OCI-LY1 (cell line): ENCODE data around the gene YKT6.
"Not testable (repeated sequence)": the region's sequence is repeated elsewhere in the genome, so short reads cannot be mapped to it uniquely, and the experiment has no call there.

Source experiments
- H2AFZ ChIP-seq: fragments of 200-600 bp; sonication (generic), shearing (Covaris generic); 2 replicates; pipeline ENCODE4 v1.6.0; 2014; ENCODE audit warnings: antibody characterized with exemption, mild to moderate bottlenecking, low read length
- H3F3A ChIP-seq: fragments of 200-600 bp; sonication (generic), shearing (Covaris generic); 2 replicates; pipeline ENCODE4 v1.6.0; 2014; ENCODE audit warnings: mild to moderate bottlenecking, antibody characterized with exemption, low read length, moderate library complexity; ENCODE audit not compliant: insufficient read depth
- H3K27ac ChIP-seq: fragments of 200-600 bp; sonication (generic); 2 replicates; pipeline ENCODE4 v1.5.1; 2014; ENCODE audit warnings: low read length, mixed run types, mild to moderate bottlenecking, low read depth; ENCODE audit not compliant: poor library complexity, severe bottlenecking
- H3K27me3 ChIP-seq: fragments of 200-600 bp; sonication (generic); 2 replicates; pipeline ENCODE4 v1.6.0; 2014; ENCODE audit warnings: antibody characterized with exemption, mild to moderate bottlenecking, low read length, moderate library complexity; ENCODE audit not compliant: insufficient read depth
- H3K36me3 ChIP-seq: fragments of 200-600 bp; sonication (generic); 2 replicates; pipeline ENCODE4 v1.6.1; 2014; ENCODE audit warnings: mild to moderate bottlenecking, antibody characterized with exemption, low read length, moderate library complexity, mixed read lengths; ENCODE audit not compliant: insufficient read depth
- H3K4me1 ChIP-seq: fragments of 200-600 bp; sonication (generic); 2 replicates; pipeline ENCODE4 v1.5.1; 2014; ENCODE audit warnings: mild to moderate bottlenecking, low read length, moderate library complexity; ENCODE audit not compliant: insufficient read depth, severe bottlenecking
- H3K4me2 ChIP-seq: fragments of 200-600 bp; sonication (generic), shearing (Covaris generic); 2 replicates; pipeline ENCODE4 v1.6.1; 2014; ENCODE audit warnings: low read length
- H3K4me3 ChIP-seq: fragments of 200-600 bp; sonication (generic); 2 replicates; pipeline ENCODE4 v1.5.1; 2014; ENCODE audit warnings: low read length, low read depth, mild to moderate bottlenecking, mixed read lengths; ENCODE audit not compliant: poor library complexity, severe bottlenecking
- H3K79me2 ChIP-seq: fragments of 200-600 bp; shearing (Covaris generic); 2 replicates; pipeline ENCODE4 v1.6.1; 2016; ENCODE audit warnings: mixed run types, low read length, mixed read lengths; ENCODE audit not compliant: insufficient read depth
- H3K9ac ChIP-seq: fragments of 200-600 bp; sonication (generic), shearing (Covaris generic); 2 replicates; pipeline ENCODE4 v1.6.1; 2014; ENCODE audit warnings: mild to moderate bottlenecking, low read length, mixed read lengths
- H3K9me2 ChIP-seq: fragments of 200-600 bp; sonication (generic), shearing (Covaris generic); 2 replicates; pipeline ENCODE4 v1.6.1; 2014; ENCODE audit warnings: low read depth, mild to moderate bottlenecking, low read length, mixed read lengths
- H3K9me3 ChIP-seq: fragments of 200-600 bp; shearing (Covaris generic); 2 replicates; pipeline ENCODE4 v1.6.1; 2014; ENCODE audit warnings: low read length, mixed read lengths
- H4K20me1 ChIP-seq: fragments of 200-600 bp; sonication (generic), shearing (Covaris generic); 2 replicates; pipeline ENCODE4 v1.6.0; 2016; ENCODE audit warnings: mild to moderate bottlenecking, low read length; ENCODE audit not compliant: insufficient read depth
- CTCF ChIP-seq: fragments of 200-600 bp; sonication (generic), shearing (Covaris generic); IDR thresholded peaks from 2 replicates; pipeline ENCODE4 v1.5.1; 2017; ENCODE audit warnings: mild to moderate bottlenecking, antibody characterized with exemption, low read length, moderate library complexity, mixed read lengths
- EZH2 ChIP-seq: fragments of 200-600 bp; sonication (generic), shearing (Covaris generic); IDR thresholded peaks from 2 replicates; pipeline ENCODE4 v1.8.0; 2017; ENCODE audit warnings: borderline replicate concordance, mixed run types, mild to moderate bottlenecking, antibody characterized with exemption, low read length, moderate library complexity, mixed read lengths

The YKT6 gene

GRCh38 chr7:44197474-44197873, 3.3 kb upstream of the YKT6 start:
- Histone ChIP-seq H3K79me2 (peaks cover 15% of the 10 kb centered on the region), H3K9me3 (no peaks in the 10 kb centered on the region), H3F3A (no peaks in the 10 kb centered on the region), H2AFZ (no peak overlapping the region), H4K20me1 (no peaks in the 10 kb centered on the region), H3K36me3 (no peaks in the 10 kb centered on the region; the same call in 1 of the 2 replicates), H3K27ac (no peak overlapping the region), H3K4me3 (no peak overlapping the region), H3K9ac (no peak overlapping the region), H3K27me3 (no peaks in the 10 kb centered on the region), H3K4me1 (peaks cover 12% of the 10 kb centered on the region), H3K9me2 (no peaks in the 10 kb centered on the region), H3K4me2 (no peak overlapping the region)
- TF ChIP-seq EZH2: no peak
- no peak for TF ChIP-seq CTCF

DNA sequence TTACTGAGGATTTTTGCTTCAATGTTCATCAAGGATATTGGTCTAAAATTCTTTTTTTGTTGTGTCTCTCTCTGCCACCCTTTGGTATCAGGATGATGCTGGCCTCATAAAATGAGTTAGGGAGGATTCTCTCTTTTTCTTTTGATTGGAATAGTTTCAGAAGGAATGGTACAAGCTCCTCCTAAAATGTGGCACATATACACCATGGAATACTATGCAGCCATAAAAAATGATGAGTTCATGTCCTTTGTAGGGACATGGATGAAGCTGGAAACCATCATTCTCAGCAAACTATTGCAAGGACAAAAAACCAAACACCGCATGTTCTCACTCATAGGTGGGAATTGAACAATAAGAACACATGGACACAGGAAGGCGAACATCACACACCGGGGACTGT, 615 bp upstream of the YKT6 start:
- H3K27me3 ChIP-seq, H3F3A ChIP-seq, H3K9me2 ChIP-seq, H4K20me1 ChIP-seq, H2AFZ ChIP-seq, H3K9me3 ChIP-seq, H3K9ac ChIP-seq, H3K27ac ChIP-seq, H3K4me3 ChIP-seq, H3K4me2 ChIP-seq: not testable (repeated sequence)
- H3K36me3 ChIP-seq: peaks cover 10% of the 10 kb centered on the region; the same call in 1 of the 2 replicates
- peaks cover 16% of the 10 kb centered on the region for H3K4me1 ChIP-seq
- peaks cover 27% of the 10 kb centered on the region for H3K79me2 ChIP-seq

DNA sequence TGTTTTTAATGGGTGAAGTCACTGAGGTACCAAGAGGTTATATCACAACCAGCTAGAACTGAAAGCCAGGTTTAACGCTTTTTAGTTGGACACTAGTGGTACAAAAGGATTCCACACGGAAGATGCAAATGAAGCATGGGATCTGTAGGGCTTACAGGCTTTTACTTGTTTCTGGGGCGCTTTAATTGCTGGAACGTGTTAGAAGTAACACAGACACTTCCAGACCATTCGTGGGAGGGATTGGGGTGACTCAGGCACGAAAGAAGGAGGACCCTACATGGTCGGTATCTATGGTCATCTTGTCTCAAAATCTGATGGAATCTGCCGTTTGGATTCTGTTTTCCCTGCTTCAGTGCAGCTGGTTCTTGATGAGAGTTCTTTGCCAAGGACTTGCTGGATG, 1.0 kb downstream of the YKT6 start:
- Histone ChIP-seq H3K9me3 (no peaks in the 10 kb centered on the region), H3K79me2 (peaks cover 27% of the 10 kb centered on the region), H3K27ac (no peak overlapping the region), H3K9me2 (no peaks in the 10 kb centered on the region), H3K9ac (peak overlapping the region; percentile 90), H3K4me1 (peaks cover 16% of the 10 kb centered on the region), H3K27me3 (no peaks in the 10 kb centered on the region), H3K4me2 (peak overlapping the region; percentile 94), H3F3A (no peaks in the 10 kb centered on the region), H3K4me3 (peak overlapping the region; percentile 86), H2AFZ (no peak overlapping the region), H4K20me1 (no peaks in the 10 kb centered on the region), H3K36me3 (peaks cover 27% of the 10 kb centered on the region)
- TF ChIP-seq EZH2 (no peak), CTCF (no peak)

GRCh38 chr7:44206008-44206407, 5.2 kb downstream of the YKT6 start:
- Histone ChIP-seq H3K27me3 (no peaks in the 10 kb centered on the region), H3K4me3 (no peak overlapping the region), H2AFZ (no peak overlapping the region), H3K36me3 (peaks cover 67% of the 10 kb centered on the region), H3K4me2 (no peak overlapping the region), H3K4me1 (peaks cover 16% of the 10 kb centered on the region), H3K27ac (no peak overlapping the region), H3K79me2 (peaks cover 27% of the 10 kb centered on the region), H3K9me3 (no peaks in the 10 kb centered on the region), H3K9ac (no peak overlapping the region), H4K20me1 (no peaks in the 10 kb centered on the region), H3F3A (no peaks in the 10 kb centered on the region), H3K9me2 (no peaks in the 10 kb centered on the region)
- no peak for TF ChIP-seq EZH2
- TF ChIP-seq CTCF: no peak
